DMS79 (cell line): ENCODE results near the gene PNPLA1.

ENCODE experiments used
- DNase-seq: peaks from one replicate; lab custom pipeline; 2025; lab: John Stamatoyannopoulos, UW

PNPLA1 gene

GRCh38 chr6:36315921-36316320 is 46.1 kb downstream of the PNPLA1 start:
- no peak for DNase-seq

GRCh38 chr6:36317623-36318022 is 47.8 kb downstream of the PNPLA1 start:
- no peak for DNase-seq

DNA sequence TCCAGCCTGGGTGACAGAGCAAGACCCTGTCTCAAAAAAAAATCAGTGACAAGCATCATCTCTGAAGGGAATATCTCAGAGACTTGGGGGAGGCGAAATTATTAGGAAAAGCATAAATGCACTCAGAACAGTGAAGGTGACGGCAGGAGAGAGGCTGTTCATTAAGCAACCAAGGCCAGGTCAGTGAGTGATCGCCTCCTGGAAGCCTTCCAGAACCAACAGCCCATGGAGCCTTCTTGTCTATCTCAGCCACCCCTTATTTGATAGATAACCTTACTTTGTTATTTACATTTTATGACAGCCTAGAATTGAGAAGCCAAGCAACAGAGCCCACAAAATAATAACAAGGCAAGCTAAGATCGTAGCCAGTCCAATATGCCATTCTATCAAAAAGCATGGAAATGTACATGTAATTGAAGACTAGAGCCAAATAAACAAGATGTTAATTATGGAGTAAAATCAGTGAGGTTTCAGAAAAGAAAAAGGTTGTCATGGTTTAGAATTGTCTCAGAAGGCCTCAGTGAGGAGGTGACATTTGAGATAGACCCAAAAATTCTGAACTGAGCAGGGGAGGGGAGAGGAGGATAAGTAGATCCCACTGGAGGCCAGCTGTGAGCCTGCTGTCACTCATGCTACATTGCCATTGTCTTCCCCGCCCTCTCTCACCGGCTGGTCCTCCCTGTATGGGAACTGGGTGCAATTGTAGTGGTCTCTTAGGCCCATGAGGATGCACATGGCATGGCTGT is 49.0 kb downstream of the PNPLA1 start:
- DNase-seq: no peak

DNA sequence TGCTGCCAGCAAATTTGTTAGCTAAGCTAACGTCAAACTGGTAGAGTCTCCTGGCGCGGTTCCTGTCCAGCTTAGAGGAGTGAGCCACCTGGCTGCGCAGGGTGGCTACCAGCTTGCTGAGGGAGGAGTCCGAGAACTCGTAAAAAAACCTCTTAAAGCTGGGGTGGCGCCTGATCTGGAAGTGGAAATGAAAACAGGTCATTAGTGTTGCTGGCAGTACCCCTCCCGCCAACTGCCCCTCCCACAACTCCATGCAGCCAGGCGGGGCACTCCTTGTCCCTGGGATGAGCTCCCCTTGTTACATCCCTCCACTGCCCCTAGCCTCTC is 49.5 kb downstream of the PNPLA1 start:
- DNase-seq: peak; percentile 77

DNA sequence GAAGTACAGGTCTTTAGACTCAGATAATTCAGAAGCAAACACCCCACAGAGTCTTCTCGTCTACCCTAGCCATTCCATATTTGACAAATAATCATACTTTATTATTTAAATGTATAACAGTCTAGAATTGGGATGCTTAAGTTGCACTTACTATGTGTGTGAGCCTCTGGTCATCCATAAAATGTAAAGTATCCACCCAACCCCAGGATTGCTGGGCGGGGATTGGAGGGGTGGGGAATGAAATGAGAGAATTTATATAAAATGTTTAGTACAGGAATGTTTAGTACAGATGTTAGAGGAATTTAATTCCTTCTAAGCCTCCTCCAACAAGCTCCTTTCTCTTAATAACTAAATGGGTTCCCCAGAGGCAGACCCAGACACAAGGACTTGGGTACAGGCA is 50.0 kb downstream of the PNPLA1 start:
- no peak for DNase-seq

GRCh38 chr6:36320475-36320874 is 50.6 kb downstream of the PNPLA1 start:
- peak; percentile 35 for DNase-seq

- no peak for DNase-seq
Observed at GRCh38 chr6:36322591-36322990, 52.7 kb downstream of the PNPLA1 start.

- DNase-seq: no peak
Observed at GRCh38 chr6:36323062-36323461, 53.2 kb downstream of the PNPLA1 start.

DNA sequence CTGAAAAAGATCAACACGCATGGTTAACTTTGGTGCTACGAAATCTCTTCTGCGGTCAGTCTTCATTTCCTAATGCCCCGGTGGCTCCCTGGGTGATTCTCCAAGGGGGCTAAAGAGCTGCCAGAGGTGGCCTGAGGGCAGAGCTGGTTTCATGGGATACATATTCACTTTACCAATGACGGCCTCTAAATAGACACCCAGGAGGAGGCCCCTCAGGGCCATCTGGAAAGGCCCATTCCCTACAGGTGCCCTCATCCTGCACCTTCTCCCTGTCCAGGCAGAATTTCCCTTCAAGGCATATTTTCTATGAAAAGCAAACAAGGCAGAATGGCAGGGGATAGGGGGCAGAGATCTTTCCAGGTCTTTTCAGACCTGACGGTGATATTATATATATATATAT is 54.3 kb downstream of the PNPLA1 start:
- DNase-seq: no peak

GRCh38 chr6:36324715-36325114 is 54.9 kb downstream of the PNPLA1 start:
- DNase-seq: no peak

- DNase-seq: no peak
Observed at GRCh38 chr6:36326356-36326995, 56.6 kb downstream of the PNPLA1 start.

- no peak for DNase-seq
Observed at GRCh38 chr6:36327226-36327918, 57.5 kb downstream of the PNPLA1 start.

GRCh38 chr6:36327919-36328236 is 58.0 kb downstream of the PNPLA1 start:
- no peak for DNase-seq

- no peak for DNase-seq
Observed at GRCh38 chr6:36328600-36328999, 58.7 kb downstream of the PNPLA1 start.

GRCh38 chr6:36329798-36330291 is 60.0 kb downstream of the PNPLA1 start:
- DNase-seq: no peak

GRCh38 chr6:36330366-36330765 is 60.5 kb downstream of the PNPLA1 start:
- no peak for DNase-seq

DNA sequence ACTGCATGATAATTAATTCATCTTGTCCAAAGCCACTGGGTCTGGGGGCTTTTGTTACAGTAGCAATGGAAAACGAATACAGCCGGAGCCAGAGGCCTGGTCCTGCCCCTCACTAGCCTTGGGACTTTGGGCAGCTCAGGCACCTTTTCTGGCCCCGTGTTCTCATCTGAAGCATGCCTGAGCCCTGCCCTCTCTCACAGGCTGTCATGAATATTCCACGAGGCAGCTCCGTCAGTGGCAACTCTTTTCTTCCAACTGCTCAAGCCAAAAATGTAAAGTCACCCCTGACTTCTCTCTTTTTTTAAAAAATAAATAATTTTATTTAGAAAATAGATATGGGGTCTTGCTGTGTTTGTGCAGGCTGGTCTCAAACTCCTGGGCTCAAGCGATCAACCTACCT is 61.5 kb downstream of the PNPLA1 start:
- no peak for DNase-seq

GRCh38 chr6:36333171-36333895 is 63.5 kb downstream of the PNPLA1 start:
- no peak for DNase-seq

- DNase-seq: no peak
Observed at GRCh38 chr6:36333931-36334725, 64.3 kb downstream of the PNPLA1 start.

GRCh38 chr6:36334832-36335459 is 65.1 kb downstream of the PNPLA1 start:
- no peak for DNase-seq

- no peak for DNase-seq
Observed at GRCh38 chr6:36335465-36336207, 65.8 kb downstream of the PNPLA1 start.
